Activated T-helper 1 cell treated with Interleukin-2 at 50 U/mL for 16 hours (primary cell): ENCODE data around the gene RASSF8.
"Not testable (repeated sequence)": the region's sequence is repeated elsewhere in the genome, so short reads cannot be mapped to it uniquely, and the experiment has no call there.

Experiments used
- DNase-seq: peaks from one replicate; pipeline ENCODE4 v3.0.0-alpha.2; 2020; ENCODE audit warnings: low read depth

Gene RASSF8

DNA sequence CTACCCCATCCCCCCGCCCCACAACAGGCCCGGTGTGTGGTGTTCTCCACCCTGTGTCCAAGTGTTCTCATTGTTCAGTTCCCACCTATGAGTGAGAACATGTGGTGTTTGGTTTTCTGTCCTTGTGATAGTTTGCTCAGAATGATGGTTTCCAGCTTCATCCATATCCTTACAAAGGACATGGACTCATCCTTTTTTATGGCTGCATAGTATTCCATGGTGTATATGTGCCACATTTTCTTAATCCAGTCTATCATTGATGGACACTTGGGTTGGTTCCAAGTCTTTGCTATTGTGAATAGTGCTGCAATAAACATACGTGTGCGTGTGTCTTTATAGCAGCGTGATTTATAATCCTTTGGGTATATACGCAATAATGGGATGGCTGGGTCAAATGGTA lies 98.8 kb downstream of the RASSF8 start:
- not testable (repeated sequence) for DNase-seq

DNA sequence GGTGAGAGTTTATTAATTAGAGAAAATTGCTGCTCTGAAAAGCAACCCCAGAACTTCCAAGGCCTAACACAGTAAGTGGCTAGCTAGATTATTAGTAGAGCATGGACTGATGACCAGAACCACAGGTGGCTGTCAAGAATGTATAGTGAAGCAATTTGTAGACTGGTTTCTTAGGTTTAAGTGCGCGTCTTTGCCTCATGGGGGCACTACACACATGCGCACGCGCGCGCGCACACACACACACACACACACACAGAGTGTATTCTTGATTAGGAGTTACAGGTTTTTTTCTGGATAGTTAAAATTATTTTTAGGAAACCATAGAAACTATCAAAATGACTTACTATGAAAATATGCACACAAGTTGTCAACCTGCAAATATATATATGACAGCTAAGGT lies 99.8 kb downstream of the RASSF8 start:
- DNase-seq, result no peak

DNA sequence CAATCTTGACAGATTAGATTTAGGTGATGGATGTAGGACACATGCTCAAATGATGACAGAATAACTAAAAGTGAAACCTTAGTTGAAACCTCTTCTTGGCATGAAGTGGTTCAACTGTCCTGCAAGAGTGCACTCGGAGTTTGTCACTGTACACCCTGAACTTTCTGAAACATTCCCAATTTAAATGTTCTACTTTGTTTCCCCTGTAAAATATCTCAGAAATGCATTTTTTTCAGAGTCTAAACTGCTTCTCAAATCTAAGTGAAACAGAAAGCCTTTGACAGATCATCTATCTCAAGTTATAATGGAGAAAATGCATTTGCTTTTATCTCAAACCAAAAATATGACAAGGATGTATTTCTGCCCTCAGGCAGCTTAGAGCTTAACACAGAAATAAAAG lies 100.3 kb downstream of the RASSF8 start:
- DNase-seq, result no peak

DNA sequence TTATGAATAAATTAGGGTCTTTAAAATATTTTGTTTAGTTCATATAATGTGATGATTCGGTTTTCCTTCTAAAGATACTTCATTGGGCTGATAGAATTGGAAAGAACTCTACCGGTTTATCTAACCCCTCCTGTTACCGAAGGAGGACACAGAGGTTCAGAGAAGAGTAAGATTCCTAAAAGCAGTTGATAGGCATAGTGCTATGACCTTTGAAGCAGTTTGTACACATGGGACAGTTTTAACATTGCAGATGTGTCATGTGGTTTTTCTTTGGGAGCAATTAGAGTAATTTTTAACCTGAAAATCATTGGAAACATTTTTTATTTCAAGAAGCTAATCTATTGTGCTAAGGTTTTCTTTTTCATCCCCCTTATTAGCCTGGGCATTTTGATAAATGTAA lies 103.5 kb downstream of the RASSF8 start:
- DNase-seq, result no peak

DNA sequence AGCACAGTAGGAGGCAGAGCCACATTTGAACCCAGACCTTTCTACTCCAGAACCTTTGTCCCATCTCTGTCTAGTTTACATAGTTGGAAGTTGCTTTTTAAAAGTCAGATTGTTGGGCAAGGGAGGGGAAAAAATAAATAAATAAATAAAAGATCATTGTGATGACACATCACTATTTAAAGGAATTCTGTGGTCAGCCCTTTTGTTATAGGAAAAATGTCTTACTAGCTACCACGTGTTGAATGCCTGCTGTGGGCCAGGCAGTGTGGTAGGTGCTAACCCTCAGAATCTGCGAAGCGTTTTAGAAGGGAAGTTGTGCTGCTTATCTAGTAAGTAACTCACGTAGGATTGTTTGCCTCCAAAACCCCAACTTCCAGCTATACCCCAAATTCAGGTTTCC lies 104.1 kb downstream of the RASSF8 start:
- DNase-seq, result no peak

DNA sequence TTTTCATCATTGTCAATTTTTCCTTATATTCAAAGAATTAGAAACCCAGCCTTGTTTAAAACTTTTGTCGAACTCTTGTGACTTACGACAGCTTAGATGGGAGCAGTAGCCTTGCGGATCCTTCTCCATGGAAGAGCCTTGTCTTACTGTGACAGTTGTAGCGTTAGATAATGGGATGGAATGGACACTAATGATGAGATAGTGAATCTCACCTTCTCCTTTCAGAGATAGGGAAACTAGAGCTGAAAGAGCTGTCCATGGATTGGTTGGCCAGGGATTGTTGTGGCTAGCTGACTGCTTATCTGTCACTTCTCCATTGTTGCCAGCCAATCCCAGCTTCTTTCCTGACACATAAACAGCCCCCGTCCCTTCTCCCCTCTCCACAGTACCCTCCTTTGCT lies 107.0 kb downstream of the RASSF8 start:
- DNase-seq, result no peak

DNA sequence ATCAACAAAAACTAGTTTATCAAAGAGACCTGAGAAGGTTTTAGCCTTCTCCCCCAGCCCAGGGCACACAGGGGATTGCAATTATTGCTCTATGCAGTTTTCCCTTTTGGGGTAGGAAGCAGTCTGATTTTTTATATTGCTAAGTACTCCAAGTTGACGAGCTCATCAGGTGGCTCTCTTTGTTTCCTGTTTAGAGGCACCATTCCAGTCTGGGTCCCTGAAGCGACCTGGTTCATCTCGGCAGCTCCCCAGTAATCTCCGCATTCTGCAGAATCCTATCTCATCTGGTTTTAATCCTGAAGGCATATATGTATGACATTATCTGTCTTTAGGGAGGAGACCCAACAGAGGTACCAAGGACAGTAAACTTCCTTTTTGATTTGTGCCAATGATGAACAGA lies 110.0 kb downstream of the RASSF8 start:
- DNase-seq, result no peak

DNA sequence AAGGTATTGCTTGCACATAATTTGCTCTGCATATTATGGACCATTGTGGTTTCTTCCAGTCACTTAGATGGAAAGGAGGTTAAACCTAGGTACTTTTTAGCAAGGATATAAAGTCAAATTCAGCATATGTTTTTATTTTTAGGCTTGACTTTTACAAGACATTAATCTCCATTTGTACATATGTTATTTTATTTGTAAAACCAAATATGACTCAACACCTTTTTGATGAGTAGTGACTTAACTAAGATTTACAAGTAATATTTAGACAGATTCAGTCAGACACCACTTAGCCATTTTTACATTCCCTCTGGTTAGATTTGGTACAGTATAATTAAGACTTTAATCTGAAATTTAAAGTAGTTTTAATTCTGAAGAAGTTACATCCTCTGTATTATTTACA lies 111.3 kb downstream of the RASSF8 start:
- no peak for DNase-seq

DNA sequence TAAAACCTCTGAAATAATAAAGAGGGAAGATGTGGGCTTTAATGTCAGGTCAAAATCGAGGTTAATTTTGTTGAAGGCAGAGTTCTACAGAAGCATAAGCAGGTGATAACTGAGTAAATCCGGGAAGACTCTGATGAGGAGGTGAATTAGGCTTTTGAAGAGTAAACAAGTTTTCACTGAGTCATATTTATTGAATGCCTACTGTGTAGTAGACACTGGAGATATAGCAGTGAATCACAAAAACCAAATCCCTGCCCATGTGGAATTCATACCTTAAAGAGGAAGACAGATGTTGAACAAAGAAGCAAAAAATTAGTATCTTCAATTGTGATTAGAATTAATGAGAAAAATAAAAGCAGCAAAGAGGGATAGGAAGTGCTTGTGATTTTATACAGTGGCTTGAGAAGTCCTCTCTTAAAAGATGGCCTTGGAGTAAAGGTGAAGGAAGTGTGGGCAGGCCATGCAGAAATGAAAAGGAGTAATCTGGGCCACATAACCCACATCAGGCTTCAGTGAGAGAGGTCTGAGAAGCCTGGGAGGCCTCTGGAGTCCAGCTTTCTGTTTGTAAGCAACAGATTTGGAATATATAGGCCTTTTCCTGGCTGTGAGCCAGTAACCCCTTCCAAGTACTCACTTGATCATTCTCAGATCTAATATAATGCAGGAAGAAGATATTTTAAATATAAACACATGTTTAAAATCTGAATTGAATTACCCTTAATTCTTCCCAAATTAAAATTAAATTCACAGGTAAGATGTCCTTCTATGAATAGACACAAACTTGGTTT lies 119.6 kb downstream of the RASSF8 start:
- no peak for DNase-seq

DNA sequence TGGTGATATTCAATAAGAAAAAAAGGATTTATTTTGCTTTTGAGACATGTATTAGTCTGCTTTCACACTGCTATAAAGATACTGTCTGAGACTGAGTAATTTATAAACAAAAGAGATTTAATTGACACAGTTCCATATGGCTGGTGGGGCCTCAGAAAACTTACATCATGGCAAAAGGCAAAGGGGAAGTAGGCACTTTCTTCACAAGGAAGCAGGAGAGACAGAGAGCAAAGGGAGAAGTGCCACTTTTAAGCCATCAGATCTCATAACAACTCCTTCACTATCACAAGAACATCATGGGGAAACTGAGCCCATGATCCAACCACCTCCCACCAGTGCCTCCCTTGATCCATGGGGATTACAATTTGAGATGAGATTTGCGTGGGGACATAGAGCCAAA lies 122.4 kb downstream of the RASSF8 start:
- DNase-seq, result no peak

DNA sequence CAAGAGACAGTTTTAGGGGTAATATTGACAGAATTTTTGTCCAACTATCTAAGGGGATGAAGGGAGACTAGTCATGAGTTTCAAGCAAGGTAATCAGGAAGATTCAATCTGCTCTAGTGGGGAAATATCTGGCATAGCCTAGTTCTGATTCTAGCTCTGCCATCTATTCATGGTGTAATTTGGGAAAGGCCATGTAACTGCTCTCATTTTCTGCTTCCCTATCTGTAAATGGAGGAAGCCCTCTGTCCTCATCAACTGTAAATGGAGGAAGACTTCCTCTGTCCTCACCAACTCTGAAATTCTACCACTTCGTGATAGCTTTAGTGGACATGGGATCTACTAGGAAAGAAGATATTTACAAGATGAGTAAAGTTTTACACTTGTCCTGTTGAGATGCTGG lies 128.5 kb downstream of the RASSF8 start:
- DNase-seq, result no peak

DNA sequence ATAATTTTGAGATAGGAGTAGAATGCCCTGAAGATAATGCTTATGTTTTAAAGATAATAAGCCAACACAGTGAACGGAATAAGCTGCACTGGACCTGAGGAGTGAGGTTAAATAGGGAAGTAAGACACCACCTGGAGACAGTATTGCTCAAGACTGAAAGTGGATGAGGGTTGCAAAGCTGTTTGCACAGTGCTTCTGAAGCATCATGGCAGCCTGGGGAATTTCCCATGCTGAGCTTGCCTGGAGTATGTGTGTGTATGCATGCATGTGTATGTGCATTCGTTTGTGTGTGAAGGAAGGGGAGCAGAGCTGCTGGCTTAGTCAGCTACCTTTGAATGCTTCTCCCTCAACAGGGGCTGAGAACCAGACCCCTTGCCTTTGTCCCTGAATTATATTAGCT lies 130.5 kb downstream of the RASSF8 start:
- DNase-seq, result no peak

DNA sequence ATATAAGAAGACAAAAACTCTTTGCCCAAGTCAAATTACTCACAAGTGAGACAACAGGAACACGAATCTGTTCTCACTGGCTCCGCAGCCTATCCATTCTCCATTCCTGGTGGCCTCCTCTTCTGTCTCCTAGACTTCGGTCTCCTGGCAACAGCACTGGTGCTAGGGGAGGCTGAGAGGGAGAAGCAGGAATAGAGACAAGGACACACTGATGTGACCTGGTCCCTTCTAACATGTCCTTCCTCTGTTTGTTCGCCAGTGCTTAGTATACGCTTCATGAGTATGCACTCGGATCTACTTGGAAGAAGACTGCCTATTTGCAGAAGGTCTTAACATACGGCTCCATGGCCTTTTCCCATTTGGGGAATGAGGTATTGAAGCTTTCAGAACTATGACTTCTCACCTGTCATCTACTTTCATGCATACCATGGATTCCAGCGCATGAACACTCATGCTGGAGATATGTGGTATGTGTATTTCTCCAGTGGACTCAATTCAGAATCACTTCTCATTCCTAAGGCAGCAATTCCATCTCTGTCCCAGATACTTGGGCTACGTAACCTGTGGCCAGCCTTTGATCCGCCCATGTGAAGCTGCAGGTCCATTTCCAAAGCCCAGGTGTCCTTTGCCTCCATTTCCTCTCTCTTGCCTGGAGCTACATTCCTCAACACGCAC lies 132.5 kb downstream of the RASSF8 start:
- no peak for DNase-seq

DNA sequence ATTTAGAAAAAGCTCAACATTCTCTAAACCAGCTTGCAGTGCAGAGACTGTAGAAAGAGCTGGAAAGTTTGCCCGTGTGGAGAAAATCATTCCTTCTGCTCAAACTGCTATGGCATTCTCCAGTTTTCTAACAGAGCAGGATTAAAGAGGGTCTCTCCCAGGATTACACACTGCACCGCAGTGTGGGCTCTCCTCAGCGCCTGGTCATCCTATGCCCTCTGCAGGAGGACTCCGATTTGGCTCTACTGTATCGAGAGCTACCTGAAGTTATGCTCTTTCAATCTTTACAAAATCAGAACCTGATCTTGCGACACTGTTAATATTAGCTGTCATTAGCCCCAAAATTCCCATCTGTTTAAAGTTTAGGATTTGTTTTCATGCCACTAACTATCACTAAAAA lies 133.3 kb downstream of the RASSF8 start:
- DNase-seq, result no peak

DNA sequence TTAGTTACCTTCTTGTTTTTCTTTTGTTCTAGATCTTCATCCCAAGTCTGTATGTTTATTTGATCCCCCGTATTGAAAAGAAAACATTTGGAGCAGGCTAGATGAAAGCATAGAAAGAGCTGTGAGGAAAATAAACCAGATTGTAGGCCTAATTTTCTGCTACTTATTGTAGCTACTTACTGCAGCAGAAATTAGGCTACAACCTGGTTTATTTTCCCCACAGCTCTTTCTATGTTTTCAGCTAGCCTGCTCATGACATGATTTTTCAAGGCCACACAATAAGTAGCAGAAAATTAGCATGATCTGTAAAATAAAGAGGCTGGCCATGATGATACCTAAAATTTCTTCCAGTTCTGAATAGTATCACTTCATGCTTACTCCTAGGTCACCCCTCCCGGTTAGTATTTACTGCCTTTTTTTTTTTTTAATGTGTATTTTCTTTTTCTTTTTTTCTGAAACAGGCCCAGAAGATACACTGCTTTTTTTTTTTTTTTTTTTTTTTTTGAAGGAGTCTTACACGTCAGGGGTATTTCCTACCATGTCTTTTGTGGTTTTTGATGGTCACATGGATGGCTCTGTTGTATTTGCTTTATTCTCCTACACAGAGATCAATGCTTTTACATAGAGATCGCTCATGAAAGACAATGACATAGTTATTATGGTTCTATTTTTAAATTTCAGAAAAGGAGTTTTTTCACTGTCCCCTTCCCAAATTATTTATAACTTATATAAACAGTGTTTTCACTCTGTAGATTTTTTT lies 134.0 kb downstream of the RASSF8 start:
- no peak for DNase-seq

DNA sequence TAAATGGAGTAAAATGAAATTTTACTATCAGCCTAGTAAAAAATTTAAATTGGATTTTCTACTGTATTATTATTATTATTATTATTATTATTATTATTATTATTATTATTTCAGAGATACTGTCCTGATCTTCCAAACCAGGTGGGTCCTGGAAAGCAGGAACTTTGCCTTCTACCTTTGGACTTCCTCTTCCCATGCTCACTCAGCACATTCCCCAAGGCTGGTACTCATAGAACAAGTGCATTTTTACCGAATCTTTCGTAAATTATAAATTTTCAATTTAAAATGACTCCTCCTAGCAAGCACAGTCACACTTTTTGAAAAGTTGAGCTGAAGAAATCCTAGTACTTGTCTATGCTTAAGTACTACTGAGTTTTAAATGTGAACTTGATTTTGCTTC lies 136.7 kb downstream of the RASSF8 start:
- no peak for DNase-seq

DNA sequence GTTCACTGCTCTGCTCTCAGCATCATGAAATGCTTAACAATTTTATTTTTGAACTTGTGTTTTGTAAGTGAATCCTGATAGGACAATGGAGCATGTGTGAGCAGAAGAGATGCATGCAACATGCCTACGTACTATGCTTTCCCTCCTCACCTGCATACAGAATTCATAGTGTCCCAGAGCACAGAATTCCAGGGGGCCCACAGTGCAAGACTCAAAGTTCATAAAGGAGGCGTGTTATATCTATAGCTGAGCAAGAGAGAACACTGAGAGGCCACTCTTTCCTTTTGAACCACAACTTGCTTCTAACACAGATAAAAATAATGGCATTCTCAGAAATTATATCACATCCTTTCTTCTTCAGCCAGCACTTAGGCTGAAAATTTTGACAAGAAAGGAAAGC lies 137.6 kb downstream of the RASSF8 start:
- DNase-seq, result no peak

DNA sequence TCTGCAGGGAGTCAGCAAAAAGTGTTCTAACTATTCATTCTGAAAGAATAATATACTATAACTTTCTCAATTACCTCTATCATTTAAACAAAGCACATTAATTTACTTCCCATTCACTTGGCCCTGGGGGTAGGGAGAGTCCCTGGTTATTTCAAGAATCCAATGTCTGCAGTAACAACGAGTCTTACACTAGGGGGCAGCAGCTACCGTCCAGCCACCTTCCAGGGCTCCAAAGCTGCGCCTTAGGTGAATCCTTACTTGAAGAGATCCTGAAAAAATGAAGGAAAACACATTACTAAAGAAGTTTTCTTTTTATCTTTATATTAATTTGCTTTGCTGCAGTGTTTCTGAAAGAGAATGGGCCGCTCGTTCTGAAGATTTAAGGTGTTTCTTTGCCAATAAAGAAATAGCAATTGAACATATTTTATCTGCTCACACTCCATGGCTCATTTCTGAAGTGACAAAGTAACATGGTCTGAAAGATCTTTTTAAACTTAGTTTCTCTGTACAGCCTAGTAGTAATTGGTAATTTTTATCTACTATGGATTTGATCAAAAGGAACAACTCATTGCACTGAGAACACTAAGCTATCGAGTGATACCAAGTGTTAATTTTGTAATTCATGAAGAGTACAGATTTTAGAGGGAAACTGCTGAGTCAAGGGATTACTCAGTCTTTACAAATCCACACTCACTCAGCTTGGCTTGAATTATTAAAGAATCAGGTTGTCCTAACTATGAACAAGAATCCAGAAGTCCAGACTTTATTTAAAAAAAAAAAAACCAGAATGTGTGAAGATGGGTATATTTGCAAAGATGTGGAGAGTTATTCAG lies 138.8 kb downstream of the RASSF8 start:
- peak; percentile 24 for DNase-seq

DNA sequence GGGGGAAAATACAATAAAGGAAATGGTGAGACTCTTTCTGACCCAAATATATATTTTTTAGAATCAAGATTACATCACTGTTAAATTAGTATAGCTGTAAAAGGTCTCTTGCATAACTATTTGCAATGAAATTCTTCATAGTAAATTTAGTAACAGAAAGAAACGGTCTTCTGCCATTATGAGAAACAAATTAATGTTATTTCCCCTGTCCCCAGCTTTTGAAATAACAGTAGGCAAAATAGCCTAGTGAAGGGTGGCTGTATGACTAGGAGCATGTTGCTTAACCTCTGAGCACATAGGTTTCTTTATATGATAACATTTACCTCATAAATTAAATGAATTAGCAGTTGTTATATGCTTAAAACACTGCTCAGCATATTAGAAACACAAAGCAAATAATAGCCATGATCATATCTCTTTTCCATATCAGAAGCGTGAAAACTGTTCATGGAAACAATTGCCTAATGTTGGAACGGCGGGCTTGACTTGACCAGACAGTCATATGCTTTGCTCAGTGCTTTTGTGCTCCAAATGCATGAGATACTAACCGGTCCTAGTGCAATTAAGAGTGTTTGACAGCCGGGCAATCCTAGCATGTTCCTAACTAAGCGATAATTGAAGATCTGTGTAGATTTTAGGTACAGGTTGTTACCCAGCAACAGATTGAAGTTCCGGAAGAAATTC lies 142.3 kb downstream of the RASSF8 start:
- no peak for DNase-seq

DNA sequence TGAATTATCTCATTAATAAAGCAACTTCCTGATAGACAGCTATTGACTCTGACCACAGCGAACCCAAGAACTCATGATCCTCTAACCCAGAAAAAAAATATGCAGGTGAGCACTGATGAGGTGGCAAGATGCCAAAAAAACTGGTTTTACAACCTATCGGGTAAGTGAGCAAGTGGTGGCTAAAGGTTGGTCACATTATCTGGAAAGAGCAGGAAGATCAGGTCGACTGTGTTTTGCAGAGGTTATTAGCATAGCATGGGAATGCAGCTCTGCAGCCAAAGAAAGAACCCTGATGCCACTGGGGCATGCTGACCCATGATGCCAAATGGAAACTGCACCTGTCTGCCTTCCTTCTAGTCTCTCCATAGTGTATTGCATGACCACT lies 142.9 kb downstream of the RASSF8 start:
- DNase-seq, result no peak

DNA sequence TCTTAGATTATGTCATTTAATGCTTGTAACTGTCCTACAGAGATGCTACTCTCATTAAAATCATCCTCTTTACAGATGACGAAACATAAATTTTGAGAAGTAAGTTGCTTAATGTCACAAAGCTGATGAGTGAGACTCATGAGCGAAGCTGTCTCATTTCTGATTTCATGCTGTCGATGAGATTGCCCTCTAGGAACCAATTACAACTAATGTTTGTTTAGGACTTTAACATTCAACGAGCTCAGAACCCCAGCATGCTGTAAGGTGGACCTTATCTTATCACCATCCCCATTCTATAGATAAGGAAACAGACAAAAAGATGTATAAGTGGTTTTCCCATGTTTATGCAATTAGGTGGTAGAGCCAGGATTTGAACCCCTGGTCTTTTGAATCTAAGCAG lies 143.3 kb downstream of the RASSF8 start:
- DNase-seq, result no peak

DNA sequence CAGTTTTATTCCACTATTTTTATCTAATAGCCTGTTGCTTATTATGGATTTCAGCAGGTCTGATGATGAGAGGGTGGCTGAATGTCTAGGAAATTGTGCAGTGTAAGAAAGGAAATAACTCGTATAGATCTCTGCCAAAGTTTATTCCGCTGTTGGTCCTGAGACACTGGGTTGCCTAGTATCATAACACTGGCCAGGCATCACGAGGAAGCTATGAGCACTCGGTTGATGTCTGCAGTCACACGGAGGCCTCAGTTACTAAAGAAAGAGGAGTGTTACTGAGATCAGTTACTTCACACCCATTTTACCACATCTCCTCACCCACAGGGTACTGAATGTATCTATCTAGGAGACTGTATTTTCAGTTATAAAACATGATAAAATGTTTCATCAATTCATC lies 144.5 kb downstream of the RASSF8 start:
- DNase-seq, result no peak
